ENCODE data around the gene TPGS2. TPM values are rescaled to one million over a fixed set of nuclear protein-coding genes. Genes with fewer than 3 reads are reported as not detected.

TPGS2 gene
- total and polyA plus RNA-seq, 9 donors: 55.9 to 122 (median 74.1) TPM

GRCh38 chr18:36762074-36762473, 66.7 kb downstream of the TPGS2 start:
- intact Hi-C loops (cut with DNase I): loop anchor here in 2 of 4 donors (10.0 kb wide), 2 partner anchors 57 to 467 kb away; partner anchors contain the start of gene FHOD3 (in 1 of the 2)
- H3K4me1 ChIP-seq (ENCODE audit: insufficient read depth): no peaks in the 10 kb centered on the region
- no peak overlapping the region for H3K27ac ChIP-seq
- H3K27me3 ChIP-seq: no peaks in the 10 kb centered on the region
- H3K9me3 ChIP-seq: no peaks in the 10 kb centered on the region
- H3K36me3 ChIP-seq: no peaks in the 10 kb centered on the region
- no peak for DNase-seq
- 73 to 88% (median 75%) methylated on average over 2 of the region's 2 CpGs for WGBS, 3 donors
- TF ChIP-seq POLR2A (IDR thresholded peaks at IDR 0.05): no peak
- no peak for TF ChIP-seq EP300 (IDR thresholded peaks at IDR 0.05)
- no peak for TF ChIP-seq CTCF (IDR thresholded peaks at IDR 0.05)
- H3K4me3 ChIP-seq: no peak overlapping the region

DNA sequence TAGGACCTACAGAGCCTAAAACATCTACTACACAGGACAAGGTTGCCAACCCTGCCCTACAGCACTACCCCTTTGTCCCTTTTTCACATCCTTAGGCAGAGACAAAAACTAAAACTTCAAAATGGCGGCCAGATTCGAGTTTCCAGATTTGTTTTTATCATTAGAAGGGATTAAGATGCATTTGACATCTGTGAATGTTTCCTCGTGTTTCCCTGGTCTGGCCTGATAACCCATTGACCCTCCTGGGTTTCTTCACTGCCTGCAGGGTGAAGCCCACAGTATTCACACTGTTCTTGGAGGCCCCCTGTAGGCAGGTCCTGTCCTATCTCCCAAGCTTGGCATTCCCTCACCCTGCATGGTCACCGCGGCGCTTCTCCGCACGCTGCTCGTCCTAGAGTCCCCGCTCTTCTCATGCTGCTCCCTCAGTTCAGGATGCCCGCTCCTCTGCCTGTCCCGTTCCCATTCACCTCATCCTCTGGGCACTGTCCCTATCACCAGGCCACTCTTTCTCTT, 67.6 kb downstream of the TPGS2 start:
- no peaks in the 10 kb centered on the region for H3K27me3 ChIP-seq
- H3K4me1 ChIP-seq (ENCODE audit: insufficient read depth): no peaks in the 10 kb centered on the region
- 92 to 94% (median 92%) methylated on average over 12 of the region's 12 CpGs for WGBS, 3 donors
- no peaks in the 10 kb centered on the region for H3K9me3 ChIP-seq
- H3K36me3 ChIP-seq: no peaks in the 10 kb centered on the region
- H3K4me3 ChIP-seq: no peak overlapping the region
- intact Hi-C loops (cut with DNase I): loop anchor here in 2 of 4 donors (10.0 kb wide), 2 partner anchors 56 to 466 kb away; partner anchors contain the start of gene FHOD3 (in 1 of the 2)
- DNase-seq: no peak
- TF ChIP-seq POLR2A (IDR thresholded peaks at IDR 0.05) (no peak), CTCF (IDR thresholded peaks at IDR 0.05) (no peak), EP300 (IDR thresholded peaks at IDR 0.05) (no peak)
- no peak overlapping the region for H3K27ac ChIP-seq

DNA sequence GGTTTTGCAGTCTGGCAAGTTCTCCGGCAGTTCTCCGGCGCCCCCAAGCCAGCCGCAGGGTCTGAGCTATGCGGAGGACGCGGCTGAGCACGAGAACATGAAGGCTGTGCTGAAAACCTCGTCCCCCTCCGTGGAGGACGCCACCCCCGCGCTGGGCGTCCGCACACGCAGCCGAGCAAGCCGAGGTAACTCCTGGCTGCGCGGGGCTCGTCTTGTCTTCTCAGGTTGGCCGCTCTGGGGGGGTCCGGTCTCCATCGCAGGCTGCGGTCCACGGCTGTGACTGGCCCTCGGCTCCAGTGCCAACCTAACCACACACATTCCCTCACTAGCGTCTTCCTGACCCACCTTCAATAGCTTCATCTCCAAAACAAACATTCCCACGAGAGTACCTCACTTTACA, 68.2 kb downstream of the TPGS2 start:
- intact Hi-C loops (cut with DNase I): loop anchor here in 2 of 4 donors (10.0 kb wide), 2 partner anchors 56 to 466 kb away; partner anchors contain the start of gene FHOD3 (in 1 of the 2)
- Histone ChIP-seq H3K27me3 (no peaks in the 10 kb centered on the region), H3K4me3 (no peak overlapping the region), H3K9me3 (no peaks in the 10 kb centered on the region), H3K36me3 (no peaks in the 10 kb centered on the region), H3K27ac (no peak overlapping the region), H3K4me1 (ENCODE audit: insufficient read depth) (no peaks in the 10 kb centered on the region)
- DNase-seq: no peak
- 94% methylated on average over 29 of the region's 29 CpGs for WGBS, 3 donors
- no peak for TF ChIP-seq CTCF (IDR thresholded peaks at IDR 0.05)

DNA sequence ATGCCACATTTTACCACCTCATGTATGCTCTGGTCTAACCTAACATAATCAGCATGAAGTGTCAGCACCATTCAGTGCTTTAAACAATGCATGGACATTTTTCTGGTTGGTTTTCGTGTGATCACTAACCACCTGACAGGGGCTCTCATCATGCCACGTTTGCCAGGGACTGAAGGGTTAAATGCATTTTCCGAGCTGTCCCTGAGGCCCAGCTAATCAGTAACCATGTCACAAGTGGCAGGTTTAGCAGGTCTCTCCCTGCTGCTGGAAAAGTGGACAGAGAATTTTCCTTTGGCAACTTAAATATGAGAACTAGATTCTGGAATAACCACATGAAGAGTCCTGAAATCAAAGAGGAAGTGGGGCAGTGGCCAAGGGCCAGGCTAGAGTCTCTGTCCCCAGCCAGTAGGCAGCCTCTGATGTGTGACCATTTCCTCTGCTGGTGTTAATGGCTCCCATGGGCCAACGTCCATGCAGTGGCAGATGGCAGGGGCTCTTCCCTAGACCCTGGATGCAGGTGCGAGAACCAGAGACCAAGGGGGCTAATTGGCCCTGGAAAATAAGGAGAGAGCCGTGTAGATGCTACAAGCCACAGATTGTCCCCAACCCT, 69.5 kb downstream of the TPGS2 start:
- intact Hi-C loops (cut with DNase I): loop anchor here in 2 of 4 donors (10.0 kb wide), 3 partner anchors 64 to 464 kb away; partner anchors contain the start of gene FHOD3 (in 1 of the 2)
- Histone ChIP-seq H3K27ac (no peak overlapping the region), H3K9me3 (no peaks in the 10 kb centered on the region), H3K27me3 (no peaks in the 10 kb centered on the region), H3K4me1 (ENCODE audit: insufficient read depth) (no peaks in the 10 kb centered on the region), H3K4me3 (no peak overlapping the region), H3K36me3 (no peaks in the 10 kb centered on the region)
- DNase-seq: no peak
- 74 to 82% (median 75%) methylated on average over 6 of the region's 6 CpGs for WGBS, 3 donors
- no peak for TF ChIP-seq POLR2A (IDR thresholded peaks at IDR 0.05)
- TF ChIP-seq EP300 (IDR thresholded peaks at IDR 0.05): no peak
- TF ChIP-seq CTCF (IDR thresholded peaks at IDR 0.05): no peak
